HepG2 (cell line): Measurements from ENCODE around the gene SLC35B2. TPM values are rescaled to one million over a fixed set of nuclear protein-coding genes. Genes with fewer than 3 reads are reported as not detected.

ENCODE experiments used
- ASH2L ChIP-seq: fragments of 300-600, 200-600 bp; sonication (generic); IDR thresholded peaks from 2 replicates; pipeline ENCODE4 v1.7.0; 2017; ENCODE audit warnings: low read depth, mild to moderate bottlenecking, moderate library complexity, mixed read lengths, low read length; ENCODE audit not compliant: insufficient read length
- FOXA3 ChIP-seq: IDR thresholded peaks from 2 replicates; pipeline ENCODE4 v1.6.1; 2016; ENCODE audit warnings: missing genetic modification reagents, missing compliant biosample characterization
- GATAD2A ChIP-seq: IDR thresholded peaks from 2 replicates; pipeline ENCODE4 v1.6.1; 2016
- HOXD1 ChIP-seq: sonication (generic); formaldehyde crosslinking; IDR thresholded peaks from 2 replicates; pipeline ENCODE4 v1.5.0; 2020; ENCODE audit warnings: missing genetic modification reagents
- PAF1 ChIP-seq: IDR thresholded peaks from 2 replicates; pipeline ENCODE4 v1.6.1; 2016; ENCODE audit warnings: missing genetic modification reagents, missing compliant biosample characterization
- PRPF4 ChIP-seq: fragments of 200-400 bp; formaldehyde crosslinking; IDR thresholded peaks from 2 replicates; pipeline ENCODE4 v1.6.1; 2016; ENCODE audit warnings: low read length, low read depth; ENCODE audit not compliant: poor library complexity, severe bottlenecking
- RCOR2 ChIP-seq: IDR thresholded peaks from 2 replicates; pipeline ENCODE4 v1.6.1; 2016; ENCODE audit warnings: missing biosample characterization, missing genetic modification reagents
- REXO4 ChIP-seq: sonication (generic); formaldehyde crosslinking; IDR thresholded peaks from 2 replicates; pipeline ENCODE4 v1.8.0; 2022; ENCODE audit warnings: missing genetic modification reagents, mild to moderate bottlenecking, borderline replicate concordance
- SOX6 ChIP-seq, 2 experiments: fragments of 450-650 bp in 1 of 2; sonication (generic) in 1 of 2; formaldehyde crosslinking in 1 of 2; IDR thresholded peaks; 2 replicates each; pipeline versions ENCODE4 v1.4.0 to v1.6.1; 2017 to 2020; ENCODE audit warnings: antibody characterized with exemption in 1 of 2, mild to moderate bottlenecking in 1 of 2, missing genetic modification reagents in 1 of 2
- STAG1 ChIP-seq: sonication (generic); formaldehyde crosslinking; IDR thresholded peaks from 2 replicates; pipeline ENCODE4 v1.4.0; 2020; ENCODE audit warnings: missing genetic modification reagents
- TCF7L2 ChIP-seq: IDR thresholded peaks from 2 replicates; pipeline ENCODE4 v1.6.1; 2011; ENCODE audit warnings: mild to moderate bottlenecking, low read depth, low read length, moderate library complexity
- ZFP36L1 ChIP-seq: sonication (generic); formaldehyde crosslinking; IDR thresholded peaks from 2 replicates; pipeline ENCODE4 v1.8.0; 2022; ENCODE audit warnings: mild to moderate bottlenecking, missing genetic modification reagents, moderate library complexity
- ZKSCAN8 ChIP-seq: IDR thresholded peaks from 2 replicates; pipeline ENCODE4 v1.6.1; 2016; ENCODE audit warnings: borderline replicate concordance, missing genetic modification reagents, missing compliant biosample characterization
- ZNF121 ChIP-seq: sonication (generic); formaldehyde crosslinking; IDR thresholded peaks from 2 replicates; pipeline ENCODE4 v1.5.0; 2020; ENCODE audit warnings: mild to moderate bottlenecking, missing genetic modification reagents
- ZNF720 ChIP-seq: sonication (generic); formaldehyde crosslinking; IDR thresholded peaks from 2 replicates; pipeline ENCODE4 v1.4.0; 2020; ENCODE audit warnings: missing genetic modification reagents
- ZNF746 ChIP-seq: sonication (generic); formaldehyde crosslinking; IDR thresholded peaks from 2 replicates; pipeline ENCODE4 v1.8.0; 2022; ENCODE audit warnings: mild to moderate bottlenecking, missing genetic modification reagents
- ZSCAN20 ChIP-seq: sonication (generic); formaldehyde crosslinking; IDR thresholded peaks from 2 replicates; pipeline ENCODE4 v1.4.0; 2020; ENCODE audit warnings: missing genetic modification reagents, mild to moderate bottlenecking, borderline replicate concordance
- polyA plus RNA-seq, 8 experiments: library from polyadenylated mRNA; depleted of rRNA in 3 of 8; stranded (reverse) in 7 of 8; unstranded in 1 of 8; fragments of >200 nt; fragmentation: Illumina TruSeq in 4 of 8; extraction: Trizol in 4 of 8; gene quantifications; 2 replicates each; pipeline versions ENCODE4 v1.2.1 to v1.2.3, GENCODE V29; 2011 to 2016; ENCODE audit warnings: low read depth in 4 of 8, missing spikeins in 1 of 8, mixed read lengths in 1 of 8; ENCODE audit not compliant: insufficient read depth in 1 of 8
- total RNA-seq, 5 experiments: library from RNA; depleted of rRNA; stranded (reverse); fragments of >200 nt; fragmentation: Illumina TruSeq; extraction: Trizol; gene quantifications; 2 replicates each; pipeline ENCODE4 v1.2.3, GENCODE V29; 2016; ENCODE audit warnings: low read depth in 1 of 5
- TF ChIP-seq, protein P1 (sequence below): sonication (generic); formaldehyde crosslinking; IDR thresholded peaks from 2 replicates; pipeline ENCODE4 v1.4.0; 2020; ENCODE audit warnings: mild to moderate bottlenecking, missing genetic modification reagents, borderline replicate concordance
- TF ChIP-seq, protein P2 (sequence below): sonication (generic); formaldehyde crosslinking; conservative IDR thresholded peaks from 2 replicates; pipeline ENCODE4 v1.4.0; 2020; ENCODE audit warnings: missing genetic modification reagents
- TF ChIP-seq, protein P3 (sequence below): sonication (generic); formaldehyde crosslinking; IDR thresholded peaks from 2 replicates; pipeline ENCODE4 v1.8.0; 2023; ENCODE audit warnings: mild to moderate bottlenecking, missing genetic modification reagents

The SLC35B2 gene
- total and polyA plus RNA-seq, 2 of the 13 experiments (the other 11 are each of a cell fraction or from before 2014, with no cell fraction given), result 61.1 to 148 TPM

DNA sequence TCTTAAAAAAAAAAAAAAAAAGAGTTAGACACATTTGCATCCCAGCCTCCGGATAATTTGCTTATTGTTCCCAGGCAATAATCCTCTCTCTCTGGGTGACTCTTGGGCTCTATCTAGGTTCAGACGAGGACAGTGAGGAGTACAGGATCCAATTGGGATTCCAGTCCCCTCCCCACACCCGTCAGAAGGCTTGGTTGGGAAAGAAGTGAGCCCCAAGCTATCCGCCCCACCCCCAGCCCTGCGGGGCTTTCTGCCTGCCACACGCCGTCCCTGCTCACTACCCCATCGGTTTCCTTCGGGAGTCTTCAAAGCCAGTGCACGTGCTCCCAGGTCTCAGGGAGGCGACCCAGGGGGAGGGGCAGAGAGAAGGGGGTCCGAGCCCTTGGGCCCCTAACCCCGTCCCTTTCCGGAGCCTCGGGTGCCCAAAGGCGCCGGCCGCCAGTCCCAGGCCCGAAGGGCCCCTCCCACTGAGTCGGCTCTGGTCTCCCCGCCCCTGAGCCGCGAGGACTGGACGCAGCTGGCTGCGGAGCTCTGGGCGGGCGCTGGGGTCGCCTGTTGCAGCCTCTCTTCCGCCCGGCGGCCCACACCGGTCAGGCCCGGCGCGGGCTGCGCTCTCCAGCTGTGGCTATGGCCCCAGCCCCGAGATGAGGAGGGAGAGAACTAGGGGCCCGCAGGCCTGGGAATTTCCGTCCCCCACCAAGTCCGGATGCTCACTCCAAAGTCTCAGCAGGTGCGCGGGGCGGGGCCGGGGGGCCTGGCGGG lies 38.1 kb downstream of the SLC35B2 start (continued):
- TF ChIP-seq, protein P1, sequence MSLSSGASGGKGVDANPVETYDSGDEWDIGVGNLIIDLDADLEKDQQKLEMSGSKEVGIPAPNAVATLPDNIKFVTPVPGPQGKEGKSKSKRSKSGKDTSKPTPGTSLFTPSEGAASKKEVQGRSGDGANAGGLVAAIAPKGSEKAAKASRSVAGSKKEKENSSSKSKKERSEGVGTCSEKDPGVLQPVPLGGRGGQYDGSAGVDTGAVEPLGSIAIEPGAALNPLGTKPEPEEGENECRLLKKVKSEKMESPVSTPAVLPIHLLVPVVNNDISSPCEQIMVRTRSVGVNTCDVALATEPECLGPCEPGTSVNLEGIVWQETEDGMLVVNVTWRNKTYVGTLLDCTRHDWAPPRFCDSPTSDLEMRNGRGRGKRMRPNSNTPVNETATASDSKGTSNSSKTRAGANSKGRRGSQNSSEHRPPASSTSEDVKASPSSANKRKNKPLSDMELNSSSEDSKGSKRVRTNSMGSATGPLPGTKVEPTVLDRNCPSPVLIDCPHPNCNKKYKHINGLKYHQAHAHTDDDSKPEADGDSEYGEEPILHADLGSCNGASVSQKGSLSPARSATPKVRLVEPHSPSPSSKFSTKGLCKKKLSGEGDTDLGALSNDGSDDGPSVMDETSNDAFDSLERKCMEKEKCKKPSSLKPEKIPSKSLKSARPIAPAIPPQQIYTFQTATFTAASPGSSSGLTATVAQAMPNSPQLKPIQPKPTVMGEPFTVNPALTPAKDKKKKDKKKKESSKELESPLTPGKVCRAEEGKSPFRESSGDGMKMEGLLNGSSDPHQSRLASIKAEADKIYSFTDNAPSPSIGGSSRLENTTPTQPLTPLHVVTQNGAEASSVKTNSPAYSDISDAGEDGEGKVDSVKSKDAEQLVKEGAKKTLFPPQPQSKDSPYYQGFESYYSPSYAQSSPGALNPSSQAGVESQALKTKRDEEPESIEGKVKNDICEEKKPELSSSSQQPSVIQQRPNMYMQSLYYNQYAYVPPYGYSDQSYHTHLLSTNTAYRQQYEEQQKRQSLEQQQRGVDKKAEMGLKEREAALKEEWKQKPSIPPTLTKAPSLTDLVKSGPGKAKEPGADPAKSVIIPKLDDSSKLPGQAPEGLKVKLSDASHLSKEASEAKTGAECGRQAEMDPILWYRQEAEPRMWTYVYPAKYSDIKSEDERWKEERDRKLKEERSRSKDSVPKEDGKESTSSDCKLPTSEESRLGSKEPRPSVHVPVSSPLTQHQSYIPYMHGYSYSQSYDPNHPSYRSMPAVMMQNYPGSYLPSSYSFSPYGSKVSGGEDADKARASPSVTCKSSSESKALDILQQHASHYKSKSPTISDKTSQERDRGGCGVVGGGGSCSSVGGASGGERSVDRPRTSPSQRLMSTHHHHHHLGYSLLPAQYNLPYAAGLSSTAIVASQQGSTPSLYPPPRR (CRISPR knock-in tag), result no peak
- TF ChIP-seq GATAD2A (peak; percentile 30; the same call in 1 of the 2 replicates), PAF1 (CRISPR knock-in tag) (no peak), FOXA3 (CRISPR knock-in tag) (peak; percentile 24; the same call in 1 of the 2 replicates), SOX6 (IDR thresholded peaks at IDR 0.05) (no peak), SOX6 (CRISPR knock-in tag; IDR thresholded peaks at IDR 0.05) (no peak; the same call in 1 of the 2 replicates), ZNF746 (CRISPR knock-in tag) (peak; percentile 65; the same call in 1 of the 2 replicates), RCOR2 (CRISPR knock-in tag) (no peak), ZNF720 (no peak), ZFP36L1 (CRISPR knock-in tag) (0 out of 2 replicates have a peak, but pooled peaks have one; percentile 61), STAG1 (no peak), TCF7L2 (no peak), ZKSCAN8 (CRISPR knock-in tag) (0 out of 2 replicates have a peak, but pooled peaks have one; percentile 80), ASH2L (peak; percentile 37), HOXD1 (CRISPR knock-in tag) (peak; percentile 50; the same call in 1 of the 2 replicates), ZSCAN20 (CRISPR knock-in tag) (peak; percentile 76), PRPF4 (no peak), ZNF121 (CRISPR knock-in tag) (no peak), REXO4 (no peak)
- TF ChIP-seq, protein P2, sequence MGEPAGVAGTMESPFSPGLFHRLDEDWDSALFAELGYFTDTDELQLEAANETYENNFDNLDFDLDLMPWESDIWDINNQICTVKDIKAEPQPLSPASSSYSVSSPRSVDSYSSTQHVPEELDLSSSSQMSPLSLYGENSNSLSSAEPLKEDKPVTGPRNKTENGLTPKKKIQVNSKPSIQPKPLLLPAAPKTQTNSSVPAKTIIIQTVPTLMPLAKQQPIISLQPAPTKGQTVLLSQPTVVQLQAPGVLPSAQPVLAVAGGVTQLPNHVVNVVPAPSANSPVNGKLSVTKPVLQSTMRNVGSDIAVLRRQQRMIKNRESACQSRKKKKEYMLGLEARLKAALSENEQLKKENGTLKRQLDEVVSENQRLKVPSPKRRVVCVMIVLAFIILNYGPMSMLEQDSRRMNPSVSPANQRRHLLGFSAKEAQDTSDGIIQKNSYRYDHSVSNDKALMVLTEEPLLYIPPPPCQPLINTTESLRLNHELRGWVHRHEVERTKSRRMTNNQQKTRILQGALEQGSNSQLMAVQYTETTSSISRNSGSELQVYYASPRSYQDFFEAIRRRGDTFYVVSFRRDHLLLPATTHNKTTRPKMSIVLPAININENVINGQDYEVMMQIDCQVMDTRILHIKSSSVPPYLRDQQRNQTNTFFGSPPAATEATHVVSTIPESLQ (CRISPR knock-in tag), result no peak
- TF ChIP-seq, protein P3, sequence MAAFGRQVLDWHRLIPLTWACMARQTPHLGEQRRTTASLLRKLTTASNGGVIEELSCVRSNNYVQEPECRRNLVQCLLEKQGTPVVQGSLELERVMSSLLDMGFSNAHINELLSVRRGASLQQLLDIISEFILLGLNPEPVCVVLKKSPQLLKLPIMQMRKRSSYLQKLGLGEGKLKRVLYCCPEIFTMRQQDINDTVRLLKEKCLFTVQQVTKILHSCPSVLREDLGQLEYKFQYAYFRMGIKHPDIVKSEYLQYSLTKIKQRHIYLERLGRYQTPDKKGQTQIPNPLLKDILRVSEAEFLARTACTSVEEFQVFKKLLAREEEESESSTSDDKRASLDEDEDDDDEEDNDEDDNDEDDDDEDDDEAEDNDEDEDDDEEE, result 0 out of 2 replicates have a peak, but pooled peaks have one; percentile 23
